B cell (primary cell): ENCODE data around the gene HIPK2.

Source experiments
- CTCF ChIP-seq: fragments of 200-600 bp; IDR thresholded peaks from one replicate; pipeline ENCODE4 v1.8.0; 2022; ENCODE audit warnings: antibody characterized with exemption, mild to moderate bottlenecking
- EZH2 ChIP-seq: IDR thresholded peaks from 2 replicates; pipeline ENCODE4 v1.6.1; 2012; ENCODE audit warnings: borderline replicate concordance, low read depth, mild to moderate bottlenecking, moderate library complexity, low read length; ENCODE audit not compliant: insufficient read depth, poor library complexity, severe bottlenecking

- no peak for TF ChIP-seq CTCF
- no peak for TF ChIP-seq EZH2
Measured at GRCh38 chr7:139827042-139827441, 49.2 kb upstream of the HIPK2 start.
